Ramos (cell line): Measurements from ENCODE around the gene SHISAL2A.

Experiments
- in situ Hi-C: fragments of 300-500 bp; cut with MboI; formaldehyde crosslinking; loops from one replicate; pipeline ENCODE4 v1.14.3; 2022; ENCODE audit warnings: low sequenced_read_pairs; ENCODE audit not compliant: unreplicated experiment

SHISAL2A gene

DNA sequence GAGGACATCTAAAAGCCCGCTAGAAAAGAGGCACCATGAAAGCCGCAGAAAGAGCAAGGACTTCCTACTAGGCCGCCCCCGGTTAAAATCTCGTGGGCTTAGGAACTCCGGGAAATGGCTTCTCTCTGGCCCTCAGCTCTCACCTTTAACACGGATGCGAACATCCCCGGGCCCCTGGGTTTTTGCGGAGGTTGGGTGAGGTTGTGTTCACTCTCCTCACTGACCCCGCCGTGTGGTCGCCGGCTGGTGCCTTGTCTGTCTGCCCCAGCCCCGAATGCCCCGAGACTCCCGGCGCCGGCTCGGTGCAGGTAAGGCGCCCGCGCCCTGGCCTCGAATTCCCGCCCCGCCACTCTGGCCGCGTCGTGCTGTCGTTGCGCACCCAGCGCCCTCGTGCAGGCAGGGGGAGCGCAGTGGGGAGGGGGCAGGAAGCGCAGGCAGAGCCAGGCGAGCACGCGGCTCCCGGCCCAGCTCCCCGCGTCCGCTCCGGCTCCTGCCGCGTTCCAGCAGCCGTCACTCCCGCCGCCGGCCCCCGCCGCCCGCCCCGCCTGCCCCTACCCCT, at the start of gene SHISAL2A:
Gene SHISAL2A, plus strand, starts transcription at position 437 of the 559 bp plus-strand sequence. CDS start 326 bp downstream, outside the sequence.
- in situ Hi-C loops: no loop called here

DNA sequence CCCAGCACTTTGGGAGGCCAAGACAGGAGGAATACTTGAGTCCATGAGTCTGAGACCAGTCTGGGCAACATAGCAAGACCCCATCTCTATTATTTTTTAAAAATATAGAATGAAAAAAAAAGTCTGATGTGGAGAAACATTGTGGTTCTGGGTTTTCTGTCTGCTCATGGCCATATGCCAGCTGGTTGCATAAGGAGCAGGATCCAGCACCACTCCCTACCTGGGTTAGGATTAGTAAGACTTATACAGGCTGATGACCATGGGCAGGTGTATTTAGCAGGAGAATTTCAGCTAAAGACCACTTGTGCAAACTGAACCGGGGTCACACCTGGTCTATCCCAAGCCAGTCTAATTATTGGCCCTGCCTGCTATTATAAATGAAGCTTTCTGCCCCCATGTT, 47.5 kb upstream of the SHISAL2A start:
- in situ Hi-C loops: no loop called here

DNA sequence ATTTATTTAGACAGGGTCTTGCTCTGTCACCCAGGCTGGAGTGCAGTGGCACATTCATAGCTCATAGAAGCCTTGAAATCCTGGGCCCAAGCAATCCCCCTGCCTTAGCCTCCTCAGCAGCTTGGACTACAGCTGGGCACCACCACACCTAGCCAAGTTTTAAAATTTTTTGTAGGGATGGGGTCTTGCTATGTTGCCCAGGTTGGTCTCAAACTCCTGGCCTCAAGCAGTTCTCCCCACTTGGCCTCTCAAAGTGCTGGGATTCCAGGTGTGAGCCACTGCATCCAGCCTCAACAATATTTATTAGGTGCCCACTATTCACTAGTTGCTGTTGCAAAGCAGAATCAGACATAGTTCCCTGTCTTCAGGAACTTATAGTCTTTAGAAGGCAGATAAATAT, 44.9 kb upstream of the SHISAL2A start:
- in situ Hi-C loops: no loop called here

DNA sequence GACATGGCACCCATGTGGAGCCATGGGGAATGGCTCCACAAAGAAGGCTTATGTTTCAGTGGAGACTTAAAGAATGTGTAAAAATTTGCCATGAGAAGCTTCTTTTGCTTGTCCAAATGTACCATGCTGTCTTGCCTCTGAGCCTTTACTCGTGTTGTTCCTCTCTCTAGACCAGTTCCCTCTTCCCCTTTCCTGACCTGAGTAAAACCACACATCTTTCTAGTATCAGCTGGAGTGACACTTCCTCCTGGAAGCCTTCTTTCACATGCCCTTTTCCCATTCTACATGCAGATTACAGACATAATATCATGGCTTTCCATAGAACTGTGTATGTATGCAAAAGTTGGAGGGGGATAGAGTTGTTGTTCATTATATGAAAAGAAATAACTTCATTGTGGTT, 44.4 kb upstream of the SHISAL2A start:
- in situ Hi-C loops: no loop called here

DNA sequence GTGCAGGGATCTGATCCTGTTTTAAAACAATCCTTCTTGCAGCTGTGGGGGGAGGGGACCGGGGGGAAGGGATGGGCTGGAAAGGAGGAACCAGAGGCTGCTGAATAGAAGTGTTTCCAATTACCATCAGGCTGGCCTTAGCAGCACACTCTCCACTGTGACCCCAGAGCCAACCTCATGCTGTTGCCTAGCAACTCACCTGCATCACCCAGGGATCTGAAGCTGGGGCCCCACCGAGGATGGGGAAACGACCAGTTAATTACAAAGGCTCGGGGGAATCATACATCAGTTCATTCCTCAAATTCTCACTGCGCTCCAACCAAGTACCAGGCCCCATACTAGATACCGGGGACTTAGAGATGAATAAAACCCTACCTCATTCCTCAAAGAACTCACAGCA, 42.7 kb upstream of the SHISAL2A start:
- in situ Hi-C loops: no loop called here

DNA sequence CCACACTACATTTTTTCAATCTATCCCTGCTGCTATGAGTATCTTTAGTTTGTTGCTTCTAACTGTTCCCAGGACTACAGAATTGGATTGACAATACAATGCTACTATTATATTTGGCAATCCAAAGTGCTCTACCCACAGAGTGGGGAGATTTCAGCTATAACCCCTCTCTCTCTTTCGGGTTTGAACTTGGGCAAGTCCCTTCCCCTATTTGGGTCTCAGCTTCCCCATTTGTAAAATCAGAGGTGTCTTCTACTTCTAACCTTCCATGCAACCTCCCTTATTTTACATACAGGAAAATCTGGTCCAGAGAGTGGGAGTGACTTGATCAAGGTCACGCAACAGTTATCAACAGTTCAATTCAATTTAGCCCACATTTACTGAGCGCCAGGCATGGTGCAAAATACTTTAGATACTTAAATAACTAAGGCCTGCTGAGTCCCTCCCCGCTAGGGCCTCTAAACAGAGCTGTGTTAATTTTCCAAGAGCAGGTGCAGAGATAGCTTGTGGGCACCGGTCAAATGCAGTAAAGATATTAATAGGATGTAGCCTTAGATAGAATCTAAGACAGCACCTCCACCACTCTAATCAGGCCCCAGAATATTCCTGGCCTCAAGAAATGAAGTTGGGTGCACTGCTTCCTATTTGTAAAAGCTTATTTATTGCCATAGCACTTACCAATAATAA, 40.2 kb upstream of the SHISAL2A start:
- in situ Hi-C loops: no loop called here

DNA sequence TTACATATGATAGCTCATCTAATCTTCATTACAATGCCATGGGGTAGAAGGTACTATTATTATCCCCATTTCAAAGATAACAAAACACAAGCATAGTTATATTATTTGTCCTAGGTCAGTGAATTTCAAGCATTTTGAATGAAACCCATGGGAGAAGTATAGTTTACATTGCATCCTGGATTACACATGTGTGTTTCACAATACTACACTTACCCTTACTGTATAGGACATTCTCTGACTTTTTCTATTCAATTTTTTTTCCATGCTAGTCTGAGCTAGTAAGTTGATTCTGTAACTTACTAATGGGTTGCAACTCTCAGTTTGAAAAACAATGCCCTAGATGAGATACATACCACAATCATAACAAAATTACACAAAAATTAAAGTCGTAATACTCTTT, 39.5 kb upstream of the SHISAL2A start:
- in situ Hi-C loops: no loop called here

DNA sequence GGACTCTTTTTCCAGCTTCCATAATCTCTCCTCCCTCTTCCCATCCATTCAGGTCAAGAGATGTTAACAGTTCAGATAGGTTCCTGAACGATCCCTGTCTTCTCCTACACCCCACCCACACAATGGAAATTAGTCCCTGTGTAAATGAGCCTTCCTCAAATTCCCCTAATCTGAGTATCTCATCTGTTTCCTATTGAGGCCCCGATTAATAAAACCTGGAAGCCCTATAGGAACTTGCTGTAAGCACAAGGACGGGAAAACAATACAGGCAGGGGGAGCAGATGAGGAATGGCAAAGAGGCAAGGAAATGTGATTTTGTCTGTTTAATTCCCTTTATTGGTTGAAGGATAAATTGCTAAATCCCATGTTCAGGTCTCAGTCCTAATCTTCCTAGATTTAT, 37.9 kb upstream of the SHISAL2A start:
- in situ Hi-C loops: no loop called here

DNA sequence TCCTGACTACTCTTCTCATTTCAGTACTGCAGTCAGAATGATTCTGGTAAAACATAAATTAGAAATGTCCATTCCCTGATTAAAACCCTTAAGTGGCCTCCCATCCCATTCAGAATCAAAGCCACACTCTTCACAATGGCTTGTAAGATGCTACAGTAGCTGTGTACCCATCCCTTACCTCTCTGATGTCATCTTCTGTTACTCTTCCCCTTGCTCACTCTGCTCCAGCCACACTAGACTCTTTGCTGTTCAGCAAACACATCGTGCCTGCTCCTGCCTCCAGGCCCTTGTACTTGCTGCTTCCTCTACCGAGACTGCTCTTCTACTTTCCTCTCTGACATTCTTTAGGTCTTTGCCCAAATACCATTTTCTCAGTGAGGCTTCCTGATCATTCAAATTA, 35.1 kb upstream of the SHISAL2A start:
- in situ Hi-C loops: no loop called here

DNA sequence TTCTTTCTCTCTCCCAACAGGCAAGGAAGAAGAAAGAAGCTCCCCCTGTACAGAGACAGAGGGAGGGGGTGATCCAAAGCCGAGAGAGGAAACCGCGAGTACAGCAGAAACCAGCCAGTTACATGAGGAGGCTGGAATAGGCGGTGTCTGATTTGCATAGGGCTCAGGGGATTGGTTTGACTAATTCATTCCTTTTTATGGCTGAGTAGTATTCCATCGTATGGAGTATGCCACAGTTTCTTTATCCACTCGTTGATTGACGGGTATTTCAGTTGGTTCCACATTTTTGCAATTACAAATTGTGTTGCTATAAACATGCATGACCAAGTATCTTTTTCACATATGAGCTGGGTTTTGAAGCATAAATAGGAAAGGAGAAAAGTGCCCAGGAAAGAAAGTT, 34.2 kb upstream of the SHISAL2A start:
- in situ Hi-C loops: no loop called here

DNA sequence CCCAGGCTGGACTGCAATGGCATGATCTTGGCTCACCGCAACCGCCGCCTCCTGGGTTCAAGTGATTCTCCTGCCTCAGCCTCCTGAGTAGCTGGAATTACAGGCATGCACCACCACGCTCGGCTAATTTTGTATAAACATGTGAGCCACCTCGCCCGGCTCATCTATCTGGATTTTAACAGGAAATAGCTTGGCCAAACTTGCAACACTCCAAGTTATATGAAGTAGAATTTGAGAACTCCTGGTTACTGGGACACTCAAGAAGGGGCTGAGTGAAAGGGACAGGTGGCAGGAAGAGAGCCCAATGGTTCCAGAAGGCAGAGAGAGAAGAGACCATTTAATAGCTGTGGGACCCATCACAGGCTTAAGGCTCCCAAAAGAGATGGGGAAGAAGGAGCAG, 33.7 kb upstream of the SHISAL2A start:
- in situ Hi-C loops: no loop called here

DNA sequence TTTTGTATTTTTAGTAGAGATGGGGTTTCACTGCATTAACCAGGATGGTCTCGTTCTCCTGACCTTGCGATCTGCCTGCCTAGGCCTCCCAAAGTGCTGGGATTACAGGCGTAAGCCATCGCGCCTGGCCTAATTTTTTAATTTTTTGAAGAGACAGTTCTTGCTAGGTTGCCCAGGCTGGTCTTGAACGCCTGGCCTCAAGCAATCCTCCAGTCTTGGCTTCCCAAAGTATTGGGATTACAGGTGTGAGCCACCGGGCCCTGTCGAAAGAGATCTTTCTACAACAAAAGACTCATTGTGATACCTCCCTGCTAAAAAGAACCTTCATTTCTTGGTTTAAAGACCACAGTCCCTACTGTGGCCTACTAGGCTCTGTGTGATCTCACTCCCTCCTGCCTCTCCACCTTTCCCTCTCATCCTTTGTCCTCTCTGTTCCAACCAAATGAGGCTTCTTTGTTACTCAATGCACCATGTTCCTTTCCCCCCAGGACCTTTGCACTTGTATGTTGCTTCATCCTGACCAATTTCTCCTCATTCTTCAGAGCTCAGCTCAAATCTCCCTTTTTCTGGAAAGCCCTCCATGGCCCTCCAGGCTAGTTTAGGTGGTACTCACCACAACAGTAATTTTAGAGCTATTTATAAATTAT, 32.3 kb upstream of the SHISAL2A start:
- in situ Hi-C loops: no loop called here

DNA sequence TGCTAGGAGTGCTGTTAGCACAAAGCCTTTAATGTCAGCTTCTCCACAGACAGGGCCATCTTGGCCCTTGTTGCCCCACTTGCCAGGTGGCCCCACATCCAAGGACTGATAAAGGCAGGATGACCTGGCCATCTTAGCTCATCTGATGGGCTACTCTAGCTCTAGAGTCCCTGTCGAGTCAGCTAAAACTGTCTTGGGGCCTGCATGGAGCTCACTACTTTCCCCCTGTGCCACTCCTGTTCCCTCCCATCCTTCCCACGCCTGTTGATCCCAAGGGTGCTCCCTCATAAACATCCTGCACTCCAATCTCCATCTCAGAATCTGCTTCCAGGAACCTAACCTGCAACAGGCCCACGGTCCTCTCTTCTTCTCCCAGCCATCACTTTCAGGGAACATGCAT, 31.4 kb upstream of the SHISAL2A start:
- in situ Hi-C loops: no loop called here

DNA sequence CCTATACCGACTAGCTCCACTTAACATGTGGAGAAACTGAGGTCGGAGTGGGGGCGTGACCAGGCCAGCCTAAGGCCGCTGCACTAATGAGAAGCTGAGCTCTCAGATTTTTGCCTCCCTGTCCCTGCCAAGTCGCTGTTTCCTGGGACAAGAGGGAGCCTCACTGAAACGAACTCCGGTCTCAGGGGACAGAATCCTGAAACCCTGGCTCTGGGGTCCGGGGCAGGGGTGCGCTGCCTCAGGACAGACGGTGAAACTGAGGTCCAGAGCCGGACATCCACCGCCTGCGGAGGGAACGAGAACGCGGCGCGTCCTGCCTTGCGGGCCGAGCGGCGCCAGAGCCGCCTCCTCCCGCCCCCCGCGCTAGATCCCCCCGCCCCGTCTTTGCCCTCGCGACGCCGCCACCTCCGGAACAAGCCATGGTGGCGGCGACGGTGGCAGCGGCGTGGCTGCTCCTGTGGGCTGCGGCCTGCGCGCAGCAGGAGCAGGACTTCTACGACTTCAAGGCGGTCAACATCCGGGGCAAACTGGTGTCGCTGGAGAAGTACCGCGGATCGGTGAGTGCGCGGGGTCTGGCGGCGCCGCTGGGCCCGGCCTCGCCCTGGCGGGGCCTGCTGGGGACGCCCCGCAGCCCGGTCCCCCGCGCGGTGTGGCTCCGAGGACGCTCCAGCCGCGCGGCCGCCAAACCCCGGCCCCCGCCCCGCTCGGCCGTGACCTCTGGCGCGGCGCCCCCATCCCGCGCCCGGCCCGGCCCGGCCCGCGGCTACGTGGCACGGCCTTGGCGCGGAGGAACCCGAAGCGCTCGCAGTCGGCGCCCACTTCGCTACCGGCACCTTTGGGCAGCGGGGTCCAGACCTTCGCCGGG, 30.7 kb upstream of the SHISAL2A start, which contains the start of gene GPX7:
Gene GPX7, plus strand, starts transcription at position 381 of the 865 bp plus-strand sequence. Its CDS starts 39 bp downstream, at position 420.
- in situ Hi-C loops: no loop called here

DNA sequence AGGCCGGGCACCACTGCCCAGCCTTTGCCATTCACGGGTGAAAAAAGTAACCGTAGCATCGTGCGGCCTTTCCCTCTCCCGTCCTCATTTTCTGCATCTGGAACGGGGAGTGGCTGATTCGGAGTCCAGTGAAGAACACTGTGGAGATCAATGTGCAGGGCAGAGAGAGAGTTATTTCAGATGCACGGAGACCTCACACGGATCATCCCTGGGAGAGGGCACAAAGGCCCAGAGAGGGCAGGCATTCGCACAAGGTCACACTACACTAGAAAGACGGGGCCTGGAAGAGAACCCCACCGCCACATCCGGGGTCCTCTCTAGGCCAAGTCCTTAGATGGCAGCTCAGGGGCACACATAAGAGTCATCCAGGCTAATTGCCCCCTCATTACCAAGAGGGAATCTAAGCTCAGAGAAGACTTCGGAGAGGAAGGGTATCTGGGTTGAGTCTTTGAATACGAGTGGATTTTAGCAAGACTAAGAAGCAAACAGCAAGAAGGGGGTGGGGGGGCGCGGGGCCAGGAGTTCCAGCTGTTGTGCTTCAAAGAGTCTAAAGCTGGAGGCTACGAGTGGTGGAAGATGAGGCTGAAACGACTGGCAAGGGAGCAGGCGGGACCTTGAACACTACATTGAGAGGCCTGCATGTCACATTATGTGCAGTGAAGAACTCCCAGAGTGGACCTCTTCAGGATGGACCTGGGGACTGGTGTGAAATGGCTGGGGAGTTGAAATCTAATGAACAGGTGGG, 29.9 kb upstream of the SHISAL2A start:
- in situ Hi-C loops: no loop called here

DNA sequence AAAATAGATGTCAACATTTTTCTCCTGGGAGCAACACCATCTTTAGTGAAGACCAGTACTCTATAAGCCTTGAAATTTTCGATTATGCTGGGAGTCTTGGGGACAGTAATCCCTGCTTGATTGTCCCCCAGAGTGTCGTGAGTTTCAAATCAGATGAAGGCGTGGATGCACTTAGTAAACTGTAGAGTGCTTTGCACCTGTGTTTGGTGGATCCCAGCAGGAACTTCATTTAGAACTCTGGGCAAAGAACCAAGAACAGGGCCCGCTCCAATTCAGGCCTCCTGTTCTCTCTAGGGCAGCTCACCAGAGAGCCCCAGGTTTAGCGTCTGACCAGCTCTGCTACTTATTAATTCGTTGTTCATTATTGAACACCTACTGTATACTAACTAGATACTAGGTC, 29.3 kb upstream of the SHISAL2A start:
- in situ Hi-C loops: no loop called here

DNA sequence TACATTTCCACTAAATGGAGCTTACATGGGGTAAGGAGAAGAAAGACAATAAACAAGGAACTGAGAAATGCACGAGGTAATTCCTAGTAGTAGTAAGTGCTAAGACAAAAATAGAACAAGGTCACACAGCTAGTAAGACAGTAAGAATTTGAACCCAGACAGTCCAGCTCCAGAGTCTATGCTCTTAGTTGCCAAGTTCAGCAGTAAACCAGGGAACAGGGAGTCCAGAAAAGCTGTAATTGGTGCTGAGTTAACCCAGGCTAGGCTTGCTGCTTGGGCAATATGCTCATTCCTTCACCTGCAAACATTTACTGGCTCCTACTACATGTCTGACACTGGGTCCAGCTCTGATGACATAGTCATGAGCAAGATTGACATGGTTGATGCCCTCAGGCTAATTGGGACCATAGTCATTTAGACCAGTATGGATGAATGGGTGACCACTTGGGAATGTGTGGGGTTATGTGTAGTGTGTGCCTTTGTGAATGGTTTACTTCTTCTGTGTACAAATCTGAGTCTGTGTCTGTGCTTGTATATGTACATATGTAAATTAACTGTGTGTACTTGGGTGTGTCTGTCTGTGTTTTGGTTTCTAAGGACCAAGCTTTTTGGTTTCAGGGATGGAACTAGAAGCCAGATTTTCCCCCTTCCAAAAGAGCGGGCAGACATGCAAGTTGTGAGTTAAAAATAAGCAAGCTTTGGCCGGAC, 28.8 kb upstream of the SHISAL2A start:
- in situ Hi-C loops: no loop called here

DNA sequence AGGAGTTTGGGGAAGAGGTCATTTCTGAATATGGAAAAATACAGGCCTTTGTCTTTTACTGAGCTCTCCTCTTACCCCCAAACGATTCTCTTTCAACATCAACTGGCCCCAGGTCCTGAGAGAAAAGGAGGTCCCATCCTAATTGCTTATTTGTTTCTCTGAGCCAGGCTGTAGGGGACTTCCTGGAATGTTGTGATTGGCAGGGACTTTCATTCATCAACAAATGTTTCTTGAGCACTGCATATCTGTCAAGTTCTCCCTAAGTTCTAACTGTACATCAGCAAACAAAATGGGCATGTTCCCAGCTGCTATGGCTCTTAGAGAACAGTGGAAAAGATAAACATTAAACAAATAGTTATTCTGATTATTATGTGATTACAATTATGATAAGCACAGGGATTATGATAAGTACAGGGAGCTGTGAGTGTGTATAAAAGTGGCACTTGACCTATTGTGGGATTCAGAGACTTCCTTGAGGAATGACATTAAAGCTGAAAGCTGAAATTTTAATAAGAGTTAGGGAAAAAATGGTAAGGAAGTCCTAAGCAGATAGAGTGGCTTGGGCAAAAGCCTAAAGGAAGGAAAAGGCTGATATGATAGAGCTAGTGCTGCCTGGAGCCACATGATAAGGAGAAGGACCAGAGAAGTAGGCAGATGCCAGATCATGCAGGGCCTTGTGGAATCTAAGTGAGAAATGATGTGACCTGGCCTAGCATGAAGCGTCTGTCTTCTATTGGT, 19.2 kb upstream of the SHISAL2A start:
- in situ Hi-C loops: no loop called here

DNA sequence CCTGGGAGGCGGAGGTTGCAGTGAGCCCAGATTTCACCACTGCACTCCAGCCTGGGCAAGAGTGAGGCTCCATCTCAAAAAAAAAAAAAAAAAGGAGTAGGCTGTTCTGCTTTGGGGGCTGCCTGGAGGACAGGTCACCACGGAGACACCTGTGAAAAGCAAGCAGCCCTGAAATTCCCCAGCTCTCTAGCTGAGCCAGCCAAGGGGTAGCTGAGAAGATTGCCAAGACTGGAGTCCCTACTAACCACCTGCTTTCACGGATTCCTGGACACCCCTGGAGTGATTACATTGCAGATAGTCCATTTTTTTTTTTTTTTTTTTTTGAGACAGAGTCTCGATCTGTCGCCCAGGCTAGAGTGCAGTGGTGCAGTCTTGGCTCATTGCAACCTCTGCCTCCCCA, 18.3 kb upstream of the SHISAL2A start:
- in situ Hi-C loops: no loop called here
